GM08714 (cell line): ENCODE data around the gene TIMM8B.
"Not testable (repeated sequence)": the region's sequence is repeated elsewhere in the genome, so short reads cannot be mapped to it uniquely, and the experiment has no call there.

Experiments
- H3K4me3 ChIP-seq: fragments of 200-500 bp; sonication (Bioruptor generic); 2 replicates; pipeline ENCODE4 v1.5.1; 2014; ENCODE audit warnings: mild to moderate bottlenecking, low read length, inconsistent platforms
- ZNF274 ChIP-seq: IDR thresholded peaks from 2 replicates; pipeline ENCODE4 v1.6.1; 2012; ENCODE audit warnings: mild to moderate bottlenecking, low read depth, low read length

The TIMM8B gene

GRCh38 chr11:112103446-112103845, 16.9 kb upstream of the TIMM8B start:
- no peak for TF ChIP-seq ZNF274
- no peak overlapping the region for H3K4me3 ChIP-seq

GRCh38 chr11:112100462-112100861, 13.9 kb upstream of the TIMM8B start:
- no peak overlapping the region for H3K4me3 ChIP-seq
- TF ChIP-seq ZNF274, result no peak

- H3K4me3 ChIP-seq, result no peak overlapping the region
- no peak for TF ChIP-seq ZNF274
Measured at GRCh38 chr11:112097734-112098528, 11.4 kb upstream of the TIMM8B start.

- H3K4me3 ChIP-seq, result no peak overlapping the region
- no peak for TF ChIP-seq ZNF274
Measured at GRCh38 chr11:112096194-112096593, 9.6 kb upstream of the TIMM8B start.

GRCh38 chr11:112095302-112095701, 8.7 kb upstream of the TIMM8B start:
- not testable (repeated sequence) for H3K4me3 ChIP-seq

- peak overlapping the region; percentile 99 for H3K4me3 ChIP-seq
Measured at GRCh38 chr11:112087212-112087611, 656 bp upstream of the TIMM8B start.

GRCh38 chr11:112085822-112086421, 634 bp downstream of the TIMM8B start:
- no peak for TF ChIP-seq ZNF274
- peak overlapping the region; percentile 99 for H3K4me3 ChIP-seq

More at GRCh38 chr11:112087212-112087611, 656 bp upstream of the TIMM8B start:
- no peak for TF ChIP-seq ZNF274

- no peak overlapping the region for H3K4me3 ChIP-seq
- TF ChIP-seq ZNF274, result no peak
Measured at GRCh38 chr11:112082729-112083128, 3.8 kb downstream of the TIMM8B start.

GRCh38 chr11:112073941-112074811, 12.4 kb downstream of the TIMM8B start, which contains the start of the genes NKAPD1 and PIH1D2:
TSS of gene NKAPD1 (plus strand) at chr11:112074299. CDS start at chr11:112075575, 1,276 bp downstream.
TSS of gene PIH1D2 (minus strand) at chr11:112074017. CDS start at chr11:112073174, 843 bp downstream.
- H3K4me3 ChIP-seq, result peak within 1 kb of the TSS; percentile 89
- no peak for TF ChIP-seq ZNF274

- H3K4me3 ChIP-seq, result no peak overlapping the region
- no peak for TF ChIP-seq ZNF274
Measured at GRCh38 chr11:112062923-112063322, 23.6 kb downstream of the TIMM8B start.

- no peak overlapping the region for H3K4me3 ChIP-seq
Measured at GRCh38 chr11:112058103-112058502, 28.5 kb downstream of the TIMM8B start.

GRCh38 chr11:112057170-112057569, 29.4 kb downstream of the TIMM8B start:
- no peak for TF ChIP-seq ZNF274
- H3K4me3 ChIP-seq, result no peak overlapping the region

More at GRCh38 chr11:112058103-112058502, 28.5 kb downstream of the TIMM8B start:
- no peak for TF ChIP-seq ZNF274

GRCh38 chr11:112051768-112052167, 34.8 kb downstream of the TIMM8B start:
- peak overlapping the region; percentile 55; the same call in 1 of the 2 replicates for H3K4me3 ChIP-seq
- TF ChIP-seq ZNF274, result no peak

- no peak overlapping the region for H3K4me3 ChIP-seq
- TF ChIP-seq ZNF274, result no peak
Measured at GRCh38 chr11:112050721-112051120, 35.8 kb downstream of the TIMM8B start.
